ENCODE data around the gene CAMK1G. TPM values are rescaled to one million over a fixed set of nuclear protein-coding genes. Genes with fewer than 3 reads are reported as not detected.

CAMK1G gene
- total RNA-seq, 1 donor from 2014 or later = 0.21 TPM

DNA sequence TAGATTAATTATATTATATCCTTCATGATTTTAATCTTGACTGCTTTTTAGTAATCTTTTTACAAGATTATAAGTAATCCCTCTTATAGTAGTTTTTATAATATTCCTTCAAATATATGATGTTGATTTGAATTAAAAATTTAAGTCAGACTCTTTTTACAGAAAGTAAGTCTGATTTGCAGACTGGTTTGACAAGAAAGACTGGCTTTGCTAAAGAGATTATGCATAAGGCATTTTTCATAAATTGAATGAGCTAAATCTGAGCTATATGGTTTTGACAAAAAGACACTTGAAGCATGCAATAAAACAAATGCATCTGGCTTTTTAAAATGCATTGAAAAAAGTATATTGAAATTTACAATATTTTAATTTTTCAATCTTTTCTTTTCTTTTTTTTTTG, 26.3 kb upstream of the CAMK1G start:
- H3K36me3 ChIP-seq (ENCODE audit: control insufficient read depth, insufficient read depth, low read length) = no peaks in the 10 kb centered on the region
- H3K27me3 ChIP-seq (ENCODE audit: control insufficient read depth, insufficient read depth, low read length) = no peaks in the 10 kb centered on the region
- no peak overlapping the region for H3K4me3 ChIP-seq (ENCODE audit: low read depth, low read length)
- no peak for DNase-seq (ENCODE audit: low read depth)
- TF ChIP-seq, protein P1, sequence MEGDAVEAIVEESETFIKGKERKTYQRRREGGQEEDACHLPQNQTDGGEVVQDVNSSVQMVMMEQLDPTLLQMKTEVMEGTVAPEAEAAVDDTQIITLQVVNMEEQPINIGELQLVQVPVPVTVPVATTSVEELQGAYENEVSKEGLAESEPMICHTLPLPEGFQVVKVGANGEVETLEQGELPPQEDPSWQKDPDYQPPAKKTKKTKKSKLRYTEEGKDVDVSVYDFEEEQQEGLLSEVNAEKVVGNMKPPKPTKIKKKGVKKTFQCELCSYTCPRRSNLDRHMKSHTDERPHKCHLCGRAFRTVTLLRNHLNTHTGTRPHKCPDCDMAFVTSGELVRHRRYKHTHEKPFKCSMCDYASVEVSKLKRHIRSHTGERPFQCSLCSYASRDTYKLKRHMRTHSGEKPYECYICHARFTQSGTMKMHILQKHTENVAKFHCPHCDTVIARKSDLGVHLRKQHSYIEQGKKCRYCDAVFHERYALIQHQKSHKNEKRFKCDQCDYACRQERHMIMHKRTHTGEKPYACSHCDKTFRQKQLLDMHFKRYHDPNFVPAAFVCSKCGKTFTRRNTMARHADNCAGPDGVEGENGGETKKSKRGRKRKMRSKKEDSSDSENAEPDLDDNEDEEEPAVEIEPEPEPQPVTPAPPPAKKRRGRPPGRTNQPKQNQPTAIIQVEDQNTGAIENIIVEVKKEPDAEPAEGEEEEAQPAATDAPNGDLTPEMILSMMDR (IDR thresholded peaks at IDR 0.05; ENCODE audit: insufficient read depth, low read length, poor library complexity, severe bottlenecking) = no peak

DNA sequence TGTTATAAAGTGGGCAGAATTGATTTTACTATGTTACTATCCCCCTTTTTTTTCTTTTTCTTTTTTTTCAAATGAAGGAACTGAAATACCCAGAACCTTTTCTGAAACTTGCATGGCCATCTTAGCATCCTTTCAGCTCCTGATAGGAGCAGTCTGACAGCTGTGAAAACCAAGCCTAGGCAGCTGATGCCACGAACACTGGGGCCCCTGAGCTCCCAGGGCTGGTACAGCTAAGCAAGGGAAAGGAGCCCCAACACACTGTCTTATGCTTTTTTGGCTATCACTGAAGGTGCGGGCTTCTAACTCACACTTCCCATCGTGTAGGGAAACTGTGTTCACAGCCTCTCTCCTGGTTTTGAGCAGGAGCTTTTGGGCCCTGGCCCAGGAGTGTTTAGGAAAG, 23.0 kb upstream of the CAMK1G start:
- no peak for DNase-seq (ENCODE audit: low read depth)
- no peaks in the 10 kb centered on the region for H3K27me3 ChIP-seq (ENCODE audit: control insufficient read depth, insufficient read depth, low read length)
- TF ChIP-seq, protein P1 (IDR thresholded peaks at IDR 0.05; ENCODE audit: insufficient read depth, low read length, poor library complexity, severe bottlenecking) = no peak
- H3K36me3 ChIP-seq (ENCODE audit: control insufficient read depth, insufficient read depth, low read length) = no peaks in the 10 kb centered on the region
- no peak overlapping the region for H3K4me3 ChIP-seq (ENCODE audit: low read depth, low read length)

DNA sequence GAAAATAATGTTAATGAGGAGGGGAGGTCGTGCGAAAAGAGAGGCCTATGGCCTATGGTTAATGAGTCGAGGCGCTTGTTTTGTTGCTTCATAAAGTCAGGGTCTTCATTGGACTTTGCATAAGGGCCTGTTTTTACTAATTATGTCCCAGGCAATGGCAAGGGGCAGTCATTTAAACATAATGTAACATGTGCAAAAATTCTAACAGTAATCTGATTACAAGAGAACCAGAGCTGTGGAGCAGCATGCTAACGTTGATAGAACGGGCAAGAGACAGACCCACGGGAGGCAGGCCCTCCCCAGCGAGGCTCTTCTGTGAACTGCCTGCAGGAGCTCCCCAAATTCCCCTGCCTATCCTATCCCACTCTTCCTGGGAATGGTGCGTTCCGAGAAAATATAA, 22.6 kb upstream of the CAMK1G start:
- DNase-seq (ENCODE audit: low read depth) = no peak
- Histone ChIP-seq H3K27me3 (ENCODE audit: control insufficient read depth, insufficient read depth, low read length) (no peaks in the 10 kb centered on the region), H3K36me3 (ENCODE audit: control insufficient read depth, insufficient read depth, low read length) (no peaks in the 10 kb centered on the region), H3K4me3 (ENCODE audit: low read depth, low read length) (no peak overlapping the region)
- TF ChIP-seq, protein P1 (IDR thresholded peaks at IDR 0.05; ENCODE audit: insufficient read depth, low read length, poor library complexity, severe bottlenecking) = no peak

DNA sequence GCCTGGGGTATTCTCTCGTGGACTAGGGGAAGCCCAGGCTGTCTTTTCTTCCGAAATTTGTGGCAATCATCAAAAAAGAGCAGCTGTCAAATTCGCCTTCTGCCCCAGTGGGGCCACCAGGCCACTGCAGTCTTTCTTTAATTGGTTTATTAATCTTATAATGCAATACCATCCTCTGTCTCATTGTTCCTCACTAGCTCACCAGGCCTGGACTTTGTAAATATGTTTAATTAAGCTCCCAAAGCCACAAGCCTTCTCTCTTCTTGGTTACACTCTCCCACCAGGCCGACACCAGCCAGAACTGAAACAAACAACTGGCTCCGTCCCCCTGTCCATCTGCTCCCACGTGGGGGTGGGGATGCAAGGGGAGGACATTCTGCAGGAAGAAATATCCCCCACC, 22.0 kb upstream of the CAMK1G start:
- Histone ChIP-seq H3K4me3 (ENCODE audit: low read depth, low read length) (no peak overlapping the region), H3K27me3 (ENCODE audit: control insufficient read depth, insufficient read depth, low read length) (no peaks in the 10 kb centered on the region), H3K36me3 (ENCODE audit: control insufficient read depth, insufficient read depth, low read length) (no peaks in the 10 kb centered on the region)
- no peak for DNase-seq (ENCODE audit: low read depth)
- TF ChIP-seq, protein P1 (IDR thresholded peaks at IDR 0.05; ENCODE audit: insufficient read depth, low read length, poor library complexity, severe bottlenecking) = no peak

DNA sequence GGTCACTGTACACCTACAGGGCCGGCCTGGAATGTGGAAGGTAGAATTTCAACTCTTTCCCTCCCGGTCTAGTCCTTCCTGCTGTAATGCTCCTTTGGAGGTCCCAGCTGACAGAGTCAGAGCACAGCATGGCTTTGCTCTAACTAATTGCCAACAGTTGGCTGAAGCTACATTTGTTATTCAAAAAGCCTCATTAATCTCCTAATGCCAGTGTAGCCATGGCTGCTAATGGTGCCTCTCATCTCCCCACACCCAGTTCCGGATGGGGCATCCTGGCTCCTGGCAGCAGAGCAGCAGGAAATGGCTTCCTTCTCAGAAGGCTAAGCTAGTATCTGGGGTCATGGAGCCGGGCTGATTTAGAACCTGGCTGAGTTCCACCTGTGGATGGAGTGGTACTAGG, 18.7 kb upstream of the CAMK1G start:
- DNase-seq (ENCODE audit: low read depth) = no peak
- no peak overlapping the region for H3K4me3 ChIP-seq (ENCODE audit: low read depth, low read length)
- H3K27me3 ChIP-seq (ENCODE audit: control insufficient read depth, insufficient read depth, low read length) = no peaks in the 10 kb centered on the region
- no peaks in the 10 kb centered on the region for H3K36me3 ChIP-seq (ENCODE audit: control insufficient read depth, insufficient read depth, low read length)
- TF ChIP-seq, protein P1 (IDR thresholded peaks at IDR 0.05; ENCODE audit: insufficient read depth, low read length, poor library complexity, severe bottlenecking) = no peak

Data from kidney epithelial cell (primary cell).